BE2C (cell line): ENCODE data around the gene KIAA0040.

ENCODE experiments used
- DNase-seq: peaks from one replicate; pipeline ENCODE4 v3.0.0-alpha.2; 2020
- H3K27me3 ChIP-seq: fragments of 250-450 bp; sonication (Bioruptor Pico); 2 replicates; pipeline ENCODE4 v1.5.1; 2020; ENCODE audit warnings: mild to moderate bottlenecking
- H3K36me3 ChIP-seq: fragments of 250-450 bp; sonication (Bioruptor Pico); 2 replicates; pipeline ENCODE4 v1.5.1; 2020; ENCODE audit warnings: mild to moderate bottlenecking
- H3K4me1 ChIP-seq: fragments of 250-450 bp; sonication (Bioruptor Pico); 2 replicates; pipeline ENCODE4 v1.5.1; 2020
- H3K4me3 ChIP-seq: 2 replicates; pipeline ENCODE4 v1.5.1; 2011; ENCODE audit warnings: low read depth, low read length
- H3K9me3 ChIP-seq: fragments of 250-450 bp; sonication (Bioruptor Pico); 2 replicates; pipeline ENCODE4 v1.5.1; 2020
- CTCF ChIP-seq: IDR thresholded peaks from 2 replicates; pipeline ENCODE4 v1.5.1; 2012; ENCODE audit warnings: mild to moderate bottlenecking, low read depth, low read length

Gene KIAA0040

GRCh38 chr1:175216444-175216843, 23.9 kb upstream of the KIAA0040 start:
- Histone ChIP-seq H3K27me3 (no peaks in the 10 kb centered on the region), H3K4me3 (no peak overlapping the region), H3K4me1 (peaks cover 7% of the 10 kb centered on the region), H3K9me3 (no peaks in the 10 kb centered on the region), H3K36me3 (no peaks in the 10 kb centered on the region)
- DNase-seq, result no peak
- TF ChIP-seq CTCF, result no peak

- Histone ChIP-seq H3K4me1 (peaks cover 7% of the 10 kb centered on the region), H3K36me3 (no peaks in the 10 kb centered on the region), H3K4me3 (no peak overlapping the region), H3K9me3 (no peaks in the 10 kb centered on the region), H3K27me3 (no peaks in the 10 kb centered on the region)
- no peak for DNase-seq
- no peak for TF ChIP-seq CTCF
These were observed 19.1 kb upstream of the KIAA0040 start for GRCh38 chr1:175211656-175212055.

- no peak for TF ChIP-seq CTCF
- Histone ChIP-seq H3K9me3 (no peaks in the 10 kb centered on the region), H3K4me1 (no peaks in the 10 kb centered on the region; the same call in none of the 2 replicates), H3K36me3 (no peaks in the 10 kb centered on the region), H3K27me3 (no peaks in the 10 kb centered on the region), H3K4me3 (no peak overlapping the region)
- no peak for DNase-seq
These were observed 18.2 kb upstream of the KIAA0040 start for GRCh38 chr1:175210744-175211143.

GRCh38 chr1:175209493-175209921, 16.9 kb upstream of the KIAA0040 start:
- Histone ChIP-seq H3K9me3 (no peaks in the 10 kb centered on the region), H3K4me3 (no peak overlapping the region), H3K27me3 (no peaks in the 10 kb centered on the region), H3K4me1 (no peaks in the 10 kb centered on the region; the same call in 1 of the 2 replicates), H3K36me3 (no peaks in the 10 kb centered on the region)
- DNase-seq, result no peak
- no peak for TF ChIP-seq CTCF

GRCh38 chr1:175208773-175209492, 16.4 kb upstream of the KIAA0040 start:
- H3K36me3 ChIP-seq, result no peaks in the 10 kb centered on the region
- no peaks in the 10 kb centered on the region for H3K4me1 ChIP-seq
- TF ChIP-seq CTCF, result no peak
- no peaks in the 10 kb centered on the region for H3K9me3 ChIP-seq
- H3K27me3 ChIP-seq, result no peaks in the 10 kb centered on the region
- H3K4me3 ChIP-seq, result no peak overlapping the region
- no peak for DNase-seq

GRCh38 chr1:175207971-175208370, 15.4 kb upstream of the KIAA0040 start:
- Histone ChIP-seq H3K9me3 (no peaks in the 10 kb centered on the region), H3K4me1 (no peaks in the 10 kb centered on the region), H3K4me3 (no peak overlapping the region), H3K27me3 (no peaks in the 10 kb centered on the region), H3K36me3 (no peaks in the 10 kb centered on the region)
- no peak for DNase-seq
- TF ChIP-seq CTCF, result no peak
